ENCODE measurements around the gene FSIP1.

The FSIP1 gene

GRCh38 chr15:39692356-39693327 lies 90.0 kb downstream of the FSIP1 start:
- TF ChIP-seq FOXP2 (optimal IDR thresholded peaks at IDR 0.05; ENCODE audit: borderline replicate concordance, extremely low read depth, extremely low read length, insufficient read depth) = no peak
- TF ChIP-seq POLR2AphosphoS5 (IDR thresholded peaks at IDR 0.05; ENCODE audit: low read depth, low read length) = no peak
- no peak for TF ChIP-seq SIN3A (IDR thresholded peaks at IDR 0.05; ENCODE audit: borderline replicate concordance, insufficient read depth, low read length)
- no peak for TF ChIP-seq TAF1 (IDR thresholded peaks at IDR 0.05; ENCODE audit: borderline replicate concordance, insufficient read depth, low read length)
- TF ChIP-seq, protein P1, sequence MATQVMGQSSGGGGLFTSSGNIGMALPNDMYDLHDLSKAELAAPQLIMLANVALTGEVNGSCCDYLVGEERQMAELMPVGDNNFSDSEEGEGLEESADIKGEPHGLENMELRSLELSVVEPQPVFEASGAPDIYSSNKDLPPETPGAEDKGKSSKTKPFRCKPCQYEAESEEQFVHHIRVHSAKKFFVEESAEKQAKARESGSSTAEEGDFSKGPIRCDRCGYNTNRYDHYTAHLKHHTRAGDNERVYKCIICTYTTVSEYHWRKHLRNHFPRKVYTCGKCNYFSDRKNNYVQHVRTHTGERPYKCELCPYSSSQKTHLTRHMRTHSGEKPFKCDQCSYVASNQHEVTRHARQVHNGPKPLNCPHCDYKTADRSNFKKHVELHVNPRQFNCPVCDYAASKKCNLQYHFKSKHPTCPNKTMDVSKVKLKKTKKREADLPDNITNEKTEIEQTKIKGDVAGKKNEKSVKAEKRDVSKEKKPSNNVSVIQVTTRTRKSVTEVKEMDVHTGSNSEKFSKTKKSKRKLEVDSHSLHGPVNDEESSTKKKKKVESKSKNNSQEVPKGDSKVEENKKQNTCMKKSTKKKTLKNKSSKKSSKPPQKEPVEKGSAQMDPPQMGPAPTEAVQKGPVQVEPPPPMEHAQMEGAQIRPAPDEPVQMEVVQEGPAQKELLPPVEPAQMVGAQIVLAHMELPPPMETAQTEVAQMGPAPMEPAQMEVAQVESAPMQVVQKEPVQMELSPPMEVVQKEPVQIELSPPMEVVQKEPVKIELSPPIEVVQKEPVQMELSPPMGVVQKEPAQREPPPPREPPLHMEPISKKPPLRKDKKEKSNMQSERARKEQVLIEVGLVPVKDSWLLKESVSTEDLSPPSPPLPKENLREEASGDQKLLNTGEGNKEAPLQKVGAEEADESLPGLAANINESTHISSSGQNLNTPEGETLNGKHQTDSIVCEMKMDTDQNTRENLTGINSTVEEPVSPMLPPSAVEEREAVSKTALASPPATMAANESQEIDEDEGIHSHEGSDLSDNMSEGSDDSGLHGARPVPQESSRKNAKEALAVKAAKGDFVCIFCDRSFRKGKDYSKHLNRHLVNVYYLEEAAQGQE (IDR thresholded peaks at IDR 0.05; ENCODE audit: insufficient read depth in 1 of 2, low read depth in 2 of 2, low read length in 2 of 2) = no peak

DNA sequence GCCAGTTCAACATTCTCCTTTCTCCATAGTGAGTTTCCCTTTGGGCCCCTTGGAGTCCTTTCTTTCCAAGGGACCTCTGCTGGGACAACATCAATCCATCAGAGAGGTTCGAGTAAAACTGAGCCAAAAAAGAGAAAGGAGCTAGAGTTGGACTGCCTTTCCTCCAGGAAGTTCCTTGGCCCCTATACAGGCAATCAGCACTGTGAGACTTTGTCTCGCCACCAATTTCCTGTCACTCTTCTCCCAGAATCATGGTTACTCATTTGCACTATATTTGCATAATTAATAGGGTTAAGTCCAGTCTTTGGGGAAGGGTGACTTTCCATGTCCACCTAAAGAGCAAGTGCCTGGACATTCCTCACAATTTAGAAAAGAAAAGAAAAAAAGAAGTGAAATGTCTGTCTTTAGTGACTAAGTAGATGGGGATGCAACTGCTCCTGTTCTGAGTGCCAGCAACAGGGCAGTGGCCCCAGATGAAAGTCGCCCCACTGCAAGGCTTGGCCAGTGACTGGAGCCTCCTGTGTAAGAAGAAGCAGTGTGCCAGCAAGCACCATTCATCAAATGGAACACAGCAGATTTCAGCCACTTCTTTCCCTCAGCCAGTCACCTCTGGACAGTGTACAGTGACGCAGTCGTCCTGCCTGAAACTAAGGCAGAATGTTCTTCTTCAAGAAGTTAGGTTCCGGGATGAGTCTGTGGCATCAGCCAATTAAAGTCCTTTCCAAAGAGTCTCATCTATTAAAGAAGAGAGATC lies 91.6 kb downstream of the FSIP1 start:
- TF ChIP-seq SIN3A (IDR thresholded peaks at IDR 0.05; ENCODE audit: borderline replicate concordance, insufficient read depth, low read length) (no peak), POLR2AphosphoS5 (IDR thresholded peaks at IDR 0.05; ENCODE audit: low read depth, low read length) (no peak), TAF1 (IDR thresholded peaks at IDR 0.05; ENCODE audit: borderline replicate concordance, insufficient read depth, low read length) (no peak), FOXP2 (optimal IDR thresholded peaks at IDR 0.05; ENCODE audit: borderline replicate concordance, extremely low read depth, extremely low read length, insufficient read depth) (no peak)
- TF ChIP-seq, protein P1 (IDR thresholded peaks at IDR 0.05; ENCODE audit: insufficient read depth in 1 of 2, low read depth in 2 of 2, low read length in 2 of 2) = no peak

- TF ChIP-seq TAF1 (IDR thresholded peaks at IDR 0.05; ENCODE audit: borderline replicate concordance, insufficient read depth, low read length) = no peak
These were observed 94.7 kb downstream of the FSIP1 start for GRCh38 chr15:39687965-39688364.

DNA sequence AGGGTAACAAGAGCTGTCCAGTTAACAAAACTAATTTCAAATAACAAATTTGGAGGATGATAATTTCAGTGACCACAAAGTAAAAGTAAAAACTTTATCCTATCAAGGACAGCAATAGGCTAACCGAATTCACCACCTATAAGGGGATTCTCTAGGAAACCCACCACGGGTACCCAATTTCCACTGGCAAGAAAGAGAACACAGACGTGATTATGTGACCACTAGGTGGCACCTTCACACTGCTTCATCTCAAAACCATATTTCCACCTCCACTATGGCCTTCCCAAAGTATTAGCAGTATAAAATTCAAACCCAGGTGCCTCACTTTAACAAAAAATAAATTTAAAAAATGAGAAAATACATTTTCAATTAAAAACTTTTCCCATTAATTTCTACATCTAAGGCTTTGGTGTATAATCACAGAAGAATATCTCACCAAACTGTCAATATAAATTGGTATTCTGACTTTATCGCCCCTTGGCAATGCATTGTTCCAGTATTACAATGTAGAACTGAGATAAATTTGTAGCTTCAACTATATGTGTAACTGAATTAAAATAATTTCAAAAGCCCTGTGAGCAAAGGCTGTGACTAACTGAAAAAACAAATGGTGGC lies 96.5 kb downstream of the FSIP1 start:
- TF ChIP-seq TAF1 (IDR thresholded peaks at IDR 0.05; ENCODE audit: borderline replicate concordance, insufficient read depth, low read length) (no peak), SIN3A (IDR thresholded peaks at IDR 0.05; ENCODE audit: borderline replicate concordance, insufficient read depth, low read length) (no peak), FOXP2 (optimal IDR thresholded peaks at IDR 0.05; ENCODE audit: borderline replicate concordance, extremely low read depth, extremely low read length, insufficient read depth) (no peak), POLR2AphosphoS5 (IDR thresholded peaks at IDR 0.05; ENCODE audit: low read depth, low read length) (no peak)
- TF ChIP-seq, protein P1 (IDR thresholded peaks at IDR 0.05; ENCODE audit: insufficient read depth in 1 of 2, low read depth in 2 of 2, low read length in 2 of 2) = no peak

DNA sequence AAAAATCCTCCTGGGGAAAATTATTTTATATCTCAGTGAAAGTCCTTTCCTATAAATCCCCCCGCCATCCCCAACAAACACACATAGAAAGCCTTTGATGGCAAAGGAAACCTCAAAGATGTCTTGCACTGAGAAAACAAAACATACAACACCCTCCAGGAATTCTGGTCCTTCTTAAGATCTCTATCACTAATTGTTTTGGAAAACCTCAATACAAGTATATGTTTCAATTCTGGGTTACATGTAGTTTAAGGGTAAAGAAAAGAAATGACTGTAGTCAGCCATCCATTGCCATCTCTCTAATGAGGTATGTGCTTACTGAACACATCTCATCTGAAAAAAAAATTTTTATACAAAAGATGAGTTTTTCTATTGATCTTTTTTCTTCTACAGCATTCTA lies 97.3 kb downstream of the FSIP1 start:
- no peak for TF ChIP-seq FOXP2 (optimal IDR thresholded peaks at IDR 0.05; ENCODE audit: borderline replicate concordance, extremely low read depth, extremely low read length, insufficient read depth)
- no peak for TF ChIP-seq POLR2AphosphoS5 (IDR thresholded peaks at IDR 0.05; ENCODE audit: low read depth, low read length)
- no peak for TF ChIP-seq SIN3A (IDR thresholded peaks at IDR 0.05; ENCODE audit: borderline replicate concordance, insufficient read depth, low read length)
- TF ChIP-seq, protein P1 (IDR thresholded peaks at IDR 0.05; ENCODE audit: insufficient read depth in 1 of 2, low read depth in 2 of 2, low read length in 2 of 2) = no peak
